Sigmoid colon (tissue), 3 donors: ENCODE results near the gene PRAMEF13.
"Not testable (repeated sequence)": the region's sequence is repeated elsewhere in the genome, so short reads cannot be mapped to it uniquely, and the experiment has no call there.

Source experiments
- CTCF ChIP-seq, 4 experiments: fragments of 450-650 bp in 3 of 4; fragments of 200-600 bp in 1 of 4; IDR thresholded peaks; one replicate each; pipeline ENCODE4 v1.5.1; 2016 to 2019; ENCODE audit warnings: antibody characterized with exemption in 4 of 4, mild to moderate bottlenecking in 3 of 4, moderate library complexity in 2 of 4
- POLR2A ChIP-seq, 2 donors: fragments of 450-650 bp; IDR thresholded peaks; one replicate each; pipeline ENCODE4 v1.6.1; 2016; ENCODE audit warnings: antibody characterized with exemption in 2 of 2, mild to moderate bottlenecking in 2 of 2, moderate library complexity in 2 of 2

GRCh38 chr1:13246554-13246871, 45.3 kb upstream of the PRAMEF13 start:
- TF ChIP-seq CTCF, POLR2A (IDR thresholded peaks at IDR 0.05): not testable (repeated sequence)
